ENCODE results near the gene GPC4. TPM values are rescaled to one million over a fixed set of nuclear protein-coding genes. Genes with fewer than 3 reads are reported as not detected.

Gene GPC4
- total RNA-seq, 1 donor from 2014 or later, result 0.34 TPM

- DNase-seq, result no peak
These were observed 4.7 kb downstream of the GPC4 start for GRCh38 chrX:133410550-133410949.

GRCh38 chrX:133405498-133406185 lies 9.6 kb downstream of the GPC4 start:
- no peak for DNase-seq

- DNase-seq, result no peak
These were observed 11.3 kb downstream of the GPC4 start for GRCh38 chrX:133403984-133404383.

DNA sequence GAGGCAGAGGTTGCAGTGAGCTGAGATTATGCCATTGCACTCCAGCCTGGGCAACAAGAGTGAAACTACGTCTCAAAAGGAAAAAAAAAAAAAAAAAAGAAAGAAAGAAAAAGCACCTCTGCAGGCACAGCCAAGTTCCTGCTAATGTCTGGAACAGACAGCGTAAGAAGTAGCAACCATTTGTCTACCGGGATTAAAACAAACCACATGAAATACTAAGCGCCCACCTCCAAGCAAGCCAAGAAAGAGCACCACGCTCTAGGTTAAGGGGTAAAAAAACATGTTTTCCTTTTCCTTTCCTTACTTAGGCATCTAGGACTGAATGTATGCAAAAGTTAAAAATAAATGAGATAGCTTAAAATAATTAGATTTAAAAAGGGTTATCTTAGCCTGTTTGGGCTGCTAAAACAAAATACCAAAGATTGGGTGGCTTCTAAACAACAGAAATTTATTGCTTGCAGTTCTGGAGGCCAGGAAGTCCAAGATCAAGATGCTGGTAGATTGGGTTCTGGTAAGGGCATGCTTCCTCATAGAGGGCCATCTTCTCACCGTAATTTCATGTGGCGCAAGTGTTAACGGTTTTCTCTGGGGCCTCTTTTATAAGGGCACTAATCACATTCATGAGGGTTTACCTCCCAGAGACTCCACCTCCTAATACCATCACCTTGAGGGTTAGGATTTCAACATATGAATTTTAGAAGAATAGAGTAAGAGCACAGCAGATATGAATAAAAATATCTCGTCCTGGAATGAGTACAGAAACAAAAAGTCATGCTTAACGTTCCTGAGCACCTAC lies 12.3 kb downstream of the GPC4 start:
- DNase-seq, result no peak

DNA sequence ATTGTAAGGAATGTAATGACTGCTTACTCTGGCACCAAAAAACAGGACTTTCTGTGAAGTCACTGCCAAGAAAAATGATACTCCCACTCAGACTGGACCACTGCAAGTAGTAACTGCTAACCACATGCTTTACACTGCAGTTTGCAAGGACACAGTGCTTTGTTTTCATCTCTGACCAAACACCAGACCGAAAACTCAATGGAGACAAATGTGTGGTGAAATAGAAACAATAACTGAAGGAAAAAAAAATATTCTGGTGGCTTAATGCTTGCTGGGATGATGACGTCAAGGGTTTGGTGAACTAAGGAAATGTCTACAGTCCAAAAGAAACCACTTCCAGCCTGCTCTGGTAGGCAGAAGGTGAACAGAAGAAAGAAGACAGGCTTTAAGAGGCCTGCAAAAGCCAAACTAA lies 13.2 kb downstream of the GPC4 start:
- no peak for DNase-seq

GRCh38 chrX:133401536-133401935 lies 13.8 kb downstream of the GPC4 start:
- no peak for DNase-seq

- DNase-seq, result no peak
These were observed 15.9 kb downstream of the GPC4 start for GRCh38 chrX:133399411-133399810.

- no peak for DNase-seq
These were observed 20.5 kb downstream of the GPC4 start for GRCh38 chrX:133394765-133395164.

DNA sequence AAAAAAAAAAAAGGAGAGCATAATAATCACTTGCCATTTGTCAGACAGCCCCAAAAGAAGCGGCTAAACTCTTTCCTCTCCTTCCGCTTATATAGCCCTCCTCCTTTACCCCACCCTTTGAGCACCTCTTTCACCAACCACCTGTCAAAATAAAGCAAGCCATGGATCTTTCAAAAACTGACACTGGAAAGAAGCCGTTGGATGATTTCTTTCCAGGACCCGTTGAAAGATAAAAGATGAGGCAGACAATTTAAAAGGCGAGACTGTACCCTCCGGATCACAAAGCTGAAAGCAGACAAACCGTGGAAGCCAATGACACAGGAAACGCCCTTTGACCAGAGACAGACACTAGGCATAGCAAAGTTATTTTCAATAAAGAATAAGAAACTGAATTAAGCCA lies 22.6 kb downstream of the GPC4 start:
- DNase-seq, result no peak

- no peak for DNase-seq
These were observed 24.2 kb downstream of the GPC4 start for GRCh38 chrX:133391111-133391510.

GRCh38 chrX:133390676-133391075 lies 24.6 kb downstream of the GPC4 start:
- no peak for DNase-seq

GRCh38 chrX:133389975-133390374 lies 25.3 kb downstream of the GPC4 start:
- DNase-seq, result no peak

DNA sequence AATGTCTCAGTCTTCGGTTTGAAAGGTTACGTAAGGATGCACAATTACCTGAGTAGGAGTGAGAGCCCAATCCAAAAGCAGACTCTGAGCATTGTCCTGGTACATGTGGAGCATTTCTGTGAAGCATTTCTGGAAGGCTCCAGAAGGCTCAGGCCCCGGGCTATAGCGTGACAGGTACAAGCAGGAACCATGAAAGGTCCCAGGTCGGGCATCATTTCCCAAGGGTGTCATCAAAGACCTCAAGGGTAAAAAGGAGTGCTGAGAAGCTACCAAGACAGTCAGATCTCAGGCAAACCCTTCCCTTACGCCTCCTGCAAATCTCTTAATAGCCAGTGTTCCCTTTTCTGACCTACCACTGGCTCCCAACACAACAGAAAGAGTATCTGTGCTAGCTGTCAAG lies 30.8 kb downstream of the GPC4 start:
- DNase-seq, result no peak

GRCh38 chrX:133380711-133381619 lies 34.3 kb downstream of the GPC4 start:
- no peak for DNase-seq

- no peak for DNase-seq
These were observed 38.9 kb downstream of the GPC4 start for GRCh38 chrX:133376422-133376821.

GRCh38 chrX:133375615-133376340 lies 39.5 kb downstream of the GPC4 start:
- no peak for DNase-seq

- no peak for DNase-seq
These were observed 40.4 kb downstream of the GPC4 start for GRCh38 chrX:133374874-133375387.

GRCh38 chrX:133373386-133374079 lies 41.8 kb downstream of the GPC4 start:
- DNase-seq, result no peak

- no peak for DNase-seq
These were observed 44.5 kb downstream of the GPC4 start for GRCh38 chrX:133370696-133371275.

GRCh38 chrX:133369065-133369464 lies 46.2 kb downstream of the GPC4 start:
- DNase-seq, result no peak

- DNase-seq, result no peak
These were observed 48.6 kb downstream of the GPC4 start for GRCh38 chrX:133366735-133367134.
